ENCODE measurements around the gene RAD50. TPM values are rescaled to one million over a fixed set of nuclear protein-coding genes. Genes with fewer than 3 reads are reported as not detected.

Gene RAD50
- total RNA-seq, 1 donor from 2014 or later, result 50.2 TPM

DNA sequence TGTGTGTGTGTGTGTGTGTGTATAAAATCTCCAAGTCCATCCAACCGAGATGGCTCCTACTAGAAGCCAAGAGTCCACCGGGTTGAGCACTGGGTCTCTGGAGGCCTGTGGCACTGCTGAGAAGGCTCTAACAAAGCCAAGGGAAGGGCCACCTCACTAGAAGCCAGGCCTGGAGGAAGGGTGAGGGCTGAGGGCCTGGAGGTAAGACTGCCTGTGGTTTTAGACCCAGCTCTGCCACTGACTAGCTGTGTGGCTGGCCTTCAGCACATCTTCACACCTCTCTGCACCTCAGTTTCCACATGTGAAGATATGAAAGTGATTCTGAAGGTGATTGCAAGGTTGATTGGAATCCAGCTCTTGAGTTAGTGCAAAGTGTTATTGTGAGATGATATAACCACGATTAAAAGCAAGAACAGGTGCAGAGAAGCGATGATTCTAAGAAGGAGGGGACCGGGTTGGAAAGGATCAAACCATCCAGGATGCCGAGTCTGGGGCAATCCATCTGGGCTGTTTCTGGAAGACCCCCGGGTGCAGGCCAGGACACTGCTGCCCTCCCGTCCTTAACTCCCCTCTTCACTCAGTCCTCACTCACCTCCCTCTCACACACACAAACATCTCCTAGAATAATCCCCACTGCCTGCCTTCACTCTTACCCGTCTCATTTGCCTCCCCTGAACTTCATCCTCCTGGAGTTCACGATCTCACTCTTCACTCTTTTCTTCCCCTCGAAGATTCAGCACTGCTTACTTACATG lies 119.3 kb downstream of the RAD50 start:
- no peaks in the 10 kb centered on the region for H3K9me3 Mint-ChIP-seq (ENCODE audit: low read depth)
- no peak overlapping the region for H3K27ac Mint-ChIP-seq
- TF ChIP-seq CTCF (IDR thresholded peaks at IDR 0.05; ENCODE audit: unreplicated experiment), result no peak
- H3K27me3 Mint-ChIP-seq, result peaks cover 19% of the 10 kb centered on the region
- DNase-seq (ENCODE audit: low spot score, unreplicated experiment), result no peak
- peaks cover 2% of the 10 kb centered on the region for H3K4me1 Mint-ChIP-seq (ENCODE audit: low read depth)
- no peaks in the 10 kb centered on the region for H3K36me3 Mint-ChIP-seq (ENCODE audit: insufficient read depth)
- no peak overlapping the region for H3K4me3 Mint-ChIP-seq (ENCODE audit: low read depth)

DNA sequence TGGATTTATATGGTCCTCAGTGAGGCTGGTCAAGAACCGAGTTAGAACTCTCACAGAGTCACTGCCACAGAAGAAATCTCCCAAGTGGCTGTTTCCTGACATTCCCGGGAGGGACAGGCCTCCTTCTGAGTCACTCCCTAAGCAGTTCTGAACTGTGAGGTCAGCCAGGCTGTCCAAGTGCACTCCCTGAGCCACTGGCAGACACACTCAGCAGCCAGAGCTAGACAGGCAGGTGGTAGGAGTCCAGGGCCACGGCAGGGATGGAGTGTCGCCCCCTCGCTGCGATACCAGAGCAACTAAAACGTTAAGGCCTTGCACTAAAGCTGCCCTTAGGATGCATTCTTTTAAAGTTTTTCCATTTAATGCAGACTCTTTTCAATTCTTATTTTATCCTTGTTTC lies 120.4 kb downstream of the RAD50 start:
- no peak for DNase-seq (ENCODE audit: low spot score, unreplicated experiment)

GRCh38 chr5:132677682-132678400 lies 121.1 kb downstream of the RAD50 start:
- H3K27ac Mint-ChIP-seq, result peak overlapping the region; percentile 68
- no peak overlapping the region for H3K4me3 Mint-ChIP-seq (ENCODE audit: low read depth)
- no peak for DNase-seq (ENCODE audit: low spot score, unreplicated experiment)

More for the DNA sequence above, 120.4 kb downstream of the RAD50 start:
- Mint-ChIP-seq H3K27ac (no peak overlapping the region), H3K27me3 (peaks cover 19% of the 10 kb centered on the region), H3K36me3 (ENCODE audit: insufficient read depth) (no peaks in the 10 kb centered on the region), H3K4me3 (ENCODE audit: low read depth) (no peak overlapping the region), H3K9me3 (ENCODE audit: low read depth) (no peaks in the 10 kb centered on the region), H3K4me1 (ENCODE audit: low read depth) (peaks cover 2% of the 10 kb centered on the region)
- TF ChIP-seq CTCF (IDR thresholded peaks at IDR 0.05; ENCODE audit: unreplicated experiment), result peak; percentile 13

GRCh38 chr5:132678735-132679134 lies 122.0 kb downstream of the RAD50 start:
- TF ChIP-seq CTCF (IDR thresholded peaks at IDR 0.05; ENCODE audit: unreplicated experiment), result no peak
- Mint-ChIP-seq H3K4me1 (ENCODE audit: low read depth) (peaks cover 2% of the 10 kb centered on the region), H3K36me3 (ENCODE audit: insufficient read depth) (no peaks in the 10 kb centered on the region), H3K9me3 (ENCODE audit: low read depth) (no peaks in the 10 kb centered on the region), H3K27ac (no peak overlapping the region), H3K27me3 (peaks cover 16% of the 10 kb centered on the region), H3K4me3 (ENCODE audit: low read depth) (no peak overlapping the region)
- no peak for DNase-seq (ENCODE audit: low spot score, unreplicated experiment)

More at GRCh38 chr5:132677682-132678400, 121.1 kb downstream of the RAD50 start:
- H3K9me3 Mint-ChIP-seq (ENCODE audit: low read depth), result no peaks in the 10 kb centered on the region
- H3K27me3 Mint-ChIP-seq, result peaks cover 19% of the 10 kb centered on the region
- peaks cover 2% of the 10 kb centered on the region for H3K4me1 Mint-ChIP-seq (ENCODE audit: low read depth)
- no peaks in the 10 kb centered on the region for H3K36me3 Mint-ChIP-seq (ENCODE audit: insufficient read depth)
- no peak for TF ChIP-seq CTCF (IDR thresholded peaks at IDR 0.05; ENCODE audit: unreplicated experiment)

DNA sequence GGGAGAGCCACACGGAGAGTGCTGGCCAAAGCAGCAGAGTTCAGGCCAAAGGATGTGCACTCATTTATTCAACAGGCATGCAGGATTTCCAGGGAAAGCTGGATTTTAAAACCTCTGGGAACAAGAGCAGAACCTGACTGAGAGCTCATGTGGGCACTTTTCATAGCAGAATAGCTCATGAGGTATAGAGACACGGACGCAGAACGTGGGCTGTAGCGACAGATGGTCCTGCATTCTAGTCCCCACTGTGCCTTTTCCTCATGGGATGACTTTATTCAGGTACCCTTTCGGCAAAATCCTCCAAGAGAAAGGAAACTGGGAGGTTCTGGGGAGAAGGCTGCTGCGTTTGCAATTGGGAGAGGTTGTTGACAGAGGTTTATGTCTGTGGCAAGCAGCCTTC lies 122.4 kb downstream of the RAD50 start:
- no peak overlapping the region for H3K4me3 Mint-ChIP-seq (ENCODE audit: low read depth)
- no peak for DNase-seq (ENCODE audit: low spot score, unreplicated experiment)
- H3K9me3 Mint-ChIP-seq (ENCODE audit: low read depth), result no peaks in the 10 kb centered on the region
- no peaks in the 10 kb centered on the region for H3K36me3 Mint-ChIP-seq (ENCODE audit: insufficient read depth)
- no peaks in the 10 kb centered on the region for H3K4me1 Mint-ChIP-seq (ENCODE audit: low read depth)
- H3K27me3 Mint-ChIP-seq, result peaks cover 12% of the 10 kb centered on the region
- no peak overlapping the region for H3K27ac Mint-ChIP-seq
- TF ChIP-seq CTCF (IDR thresholded peaks at IDR 0.05; ENCODE audit: unreplicated experiment), result no peak

Measured in progenitor cell of endocrine pancreas (in vitro differentiated cells).